HepG2 (cell line): ENCODE measurements around the gene JMJD6. TPM values are rescaled to one million over a fixed set of nuclear protein-coding genes. Genes with fewer than 3 reads are reported as not detected.
A peak's percentile ranks its signal among the peaks of the same experiment; 100 is the strongest.

Source experiments
- ARID5B ChIP-seq: IDR thresholded peaks from 2 replicates; pipeline ENCODE4 v1.4.0; 2020; ENCODE audit warnings: mild to moderate bottlenecking, missing genetic modification reagents
- CCDC6 ChIP-seq: sonication (generic); formaldehyde crosslinking; IDR thresholded peaks from 2 replicates; pipeline ENCODE4 v1.8.1; 2022; ENCODE audit warnings: mild to moderate bottlenecking, missing genetic modification reagents, moderate library complexity
- CERS6 ChIP-seq: sonication (generic); formaldehyde crosslinking; IDR thresholded peaks from 2 replicates; pipeline ENCODE4 v1.5.0; 2020; ENCODE audit warnings: missing genetic modification reagents
- FOXA3 ChIP-seq: IDR thresholded peaks from 2 replicates; pipeline ENCODE4 v1.6.1; 2016; ENCODE audit warnings: missing genetic modification reagents, missing compliant biosample characterization
- FOXK2 ChIP-seq: fragments of 450-650 bp; IDR thresholded peaks from 2 replicates; pipeline ENCODE4 v1.6.1; 2016
- GPBP1L1 ChIP-seq: sonication (generic); formaldehyde crosslinking; IDR thresholded peaks from 2 replicates; pipeline ENCODE4 v1.5.0; 2020; ENCODE audit warnings: mild to moderate bottlenecking, missing genetic modification reagents
- GTF3A ChIP-seq: sonication (generic); formaldehyde crosslinking; conservative IDR thresholded peaks from 2 replicates; pipeline ENCODE4 v1.4.0; 2020; ENCODE audit warnings: mild to moderate bottlenecking, missing genetic modification reagents
- HIVEP1 ChIP-seq: sonication (generic); formaldehyde crosslinking; IDR thresholded peaks from 2 replicates; pipeline ENCODE4 v1.4.0; 2020; ENCODE audit warnings: mild to moderate bottlenecking, missing genetic modification reagents
- IRF2 ChIP-seq: IDR thresholded peaks from 2 replicates; pipeline ENCODE4 v1.6.1; 2018; ENCODE audit warnings: missing genetic modification reagents, missing compliant biosample characterization
- JUNB ChIP-seq: sonication (generic); formaldehyde crosslinking; IDR thresholded peaks from 2 replicates; pipeline ENCODE4 v1.8.0; 2022; ENCODE audit warnings: missing genetic modification reagents, mild to moderate bottlenecking, borderline replicate concordance
- MTF1 ChIP-seq: sonication (generic); formaldehyde crosslinking; IDR thresholded peaks from 2 replicates; pipeline ENCODE4 v1.5.0; 2020; ENCODE audit warnings: missing genetic modification reagents
- NFRKB ChIP-seq: fragments of 450-650 bp; IDR thresholded peaks from 2 replicates; pipeline ENCODE4 v1.6.1; 2017
- RAD51 ChIP-seq: fragments of 450-650 bp; IDR thresholded peaks from 2 replicates; pipeline ENCODE4 v1.6.1; 2016; ENCODE audit warnings: borderline replicate concordance
- RORA ChIP-seq: sonication (generic); formaldehyde crosslinking; IDR thresholded peaks from 2 replicates; pipeline ENCODE4 v1.5.0; 2020; ENCODE audit warnings: mild to moderate bottlenecking, missing genetic modification reagents, moderate library complexity
- SOX5 ChIP-seq: IDR thresholded peaks from 2 replicates; pipeline ENCODE4 v1.6.1; 2016; ENCODE audit warnings: borderline replicate concordance
- SRSF1 ChIP-seq: fragments of 200-400 bp; formaldehyde crosslinking; optimal IDR thresholded peaks from 2 replicates; pipeline ENCODE3; 2017; ENCODE audit warnings: mild to moderate bottlenecking, low read depth, low read length, moderate library complexity
- TOE1 ChIP-seq: sonication (generic); formaldehyde crosslinking; IDR thresholded peaks from 2 replicates; pipeline ENCODE4 v1.4.0; 2020; ENCODE audit warnings: mild to moderate bottlenecking, missing genetic modification reagents
- TSC22D2 ChIP-seq: sonication (generic); formaldehyde crosslinking; IDR thresholded peaks from 2 replicates; pipeline ENCODE4 v1.5.1; 2020; ENCODE audit warnings: missing genetic modification reagents, mild to moderate bottlenecking, borderline replicate concordance
- ZNF205 ChIP-seq: IDR thresholded peaks from 2 replicates; pipeline ENCODE4 v1.6.1; 2018; ENCODE audit warnings: missing biosample characterization, missing genetic modification reagents
- ZNF337 ChIP-seq: sonication (generic); formaldehyde crosslinking; IDR thresholded peaks from 2 replicates; pipeline ENCODE4 v1.5.1; 2020; ENCODE audit warnings: missing genetic modification reagents, low read depth, mild to moderate bottlenecking, borderline replicate concordance
- ZNF552 ChIP-seq: sonication (generic); formaldehyde crosslinking; IDR thresholded peaks from 2 replicates; pipeline ENCODE4 v1.9.0; 2022; ENCODE audit warnings: missing genetic modification reagents, mild to moderate bottlenecking, borderline replicate concordance
- ZNF556 ChIP-seq: sonication (generic); formaldehyde crosslinking; IDR thresholded peaks from 2 replicates; pipeline ENCODE4 v1.4.0; 2020; ENCODE audit warnings: mild to moderate bottlenecking, missing genetic modification reagents, borderline replicate concordance
- ZNF567 ChIP-seq: sonication (generic); formaldehyde crosslinking; IDR thresholded peaks from 2 replicates; pipeline ENCODE4 v1.8.1; 2023; ENCODE audit warnings: mild to moderate bottlenecking, missing genetic modification reagents, borderline replicate concordance
- ZNF607 ChIP-seq: sonication (generic); formaldehyde crosslinking; IDR thresholded peaks from 2 replicates; pipeline ENCODE4 v1.5.1; 2020; ENCODE audit warnings: missing genetic modification reagents, mild to moderate bottlenecking, borderline replicate concordance
- ZSCAN22 ChIP-seq: sonication (generic); formaldehyde crosslinking; IDR thresholded peaks from 2 replicates; pipeline ENCODE4 v1.4.0; 2020; ENCODE audit warnings: mild to moderate bottlenecking, missing genetic modification reagents
- ZSCAN31 ChIP-seq: sonication (generic); formaldehyde crosslinking; IDR thresholded peaks from 2 replicates; pipeline ENCODE4 v1.5.0; 2020; ENCODE audit warnings: low read depth, mild to moderate bottlenecking, missing genetic modification reagents
- polyA plus RNA-seq, 8 experiments: library from polyadenylated mRNA; depleted of rRNA in 3 of 8; stranded (reverse) in 7 of 8; unstranded in 1 of 8; fragments of >200 nt; fragmentation: Illumina TruSeq in 4 of 8; extraction: Trizol in 4 of 8; gene quantifications; 2 replicates each; pipeline versions ENCODE4 v1.2.1 to v1.2.3, GENCODE V29; 2011 to 2016; ENCODE audit warnings: low read depth in 4 of 8, missing spikeins in 1 of 8, mixed read lengths in 1 of 8; ENCODE audit not compliant: insufficient read depth in 1 of 8
- total RNA-seq, 5 experiments: library from RNA; depleted of rRNA; stranded (reverse); fragments of >200 nt; fragmentation: Illumina TruSeq; extraction: Trizol; gene quantifications; 2 replicates each; pipeline ENCODE4 v1.2.3, GENCODE V29; 2016; ENCODE audit warnings: low read depth in 1 of 5

JMJD6 gene
- total and polyA plus RNA-seq, 2 of the 13 experiments (the other 11 are each of a cell fraction or from before 2014, with no cell fraction given): 33.6 to 41.0 TPM

- no peak for TF ChIP-seq NFRKB
- no peak for TF ChIP-seq MTF1 (CRISPR knock-in tag)
- TF ChIP-seq RORA: no peak
- no peak for TF ChIP-seq HIVEP1 (CRISPR knock-in tag)
- TF ChIP-seq TSC22D2: no peak
- peak; percentile 90 for TF ChIP-seq IRF2
- peak; percentile 77 for TF ChIP-seq ARID5B (CRISPR knock-in tag)
- TF ChIP-seq SOX5 (CRISPR knock-in tag): no peak
- TF ChIP-seq SRSF1: no peak
- TF ChIP-seq JUNB (CRISPR knock-in tag): no peak
- no peak for TF ChIP-seq FOXK2
- no peak for TF ChIP-seq ZNF556 (CRISPR knock-in tag)
- TF ChIP-seq GPBP1L1 (CRISPR knock-in tag): no peak
- TF ChIP-seq ZSCAN22 (CRISPR knock-in tag): no peak
- TF ChIP-seq ZNF205 (CRISPR knock-in tag): no peak; the same call in 1 of the 2 replicates
- TF ChIP-seq TOE1 (CRISPR knock-in tag): no peak
- no peak for TF ChIP-seq GTF3A (CRISPR knock-in tag)
- TF ChIP-seq ZNF567 (CRISPR knock-in tag): no peak
- TF ChIP-seq ZNF337 (CRISPR knock-in tag): 0 out of 2 replicates have a peak, but pooled peaks have one; percentile 71
- no peak for TF ChIP-seq CCDC6
- TF ChIP-seq RAD51: no peak
- no peak; the same call in 1 of the 2 replicates for TF ChIP-seq ZSCAN31 (CRISPR knock-in tag)
- TF ChIP-seq ZNF552: no peak
- peak; percentile 57 for TF ChIP-seq FOXA3
- no peak; the same call in 1 of the 2 replicates for TF ChIP-seq ZNF607 (CRISPR knock-in tag)
- no peak for TF ChIP-seq CERS6
Observed at GRCh38 chr17:76696763-76697701, 29.4 kb downstream of the JMJD6 start (continued).
